Heart left ventricle (tissue), 16 donors: ENCODE results near the gene NDEL1. TPM values are rescaled to one million over a fixed set of nuclear protein-coding genes. Genes with fewer than 3 reads are reported as not detected.
A peak's percentile ranks its signal among the peaks of the same experiment; 100 is the strongest.

Source experiments
- ATAC-seq, 4 donors: fragments of 200-7000 bp; cut with Tn5 transposase; one replicate each; pipeline ENCODE4 v1.9.1; 2020 to 2022; ENCODE audit warnings: moderate library complexity in 4 of 4, mild to moderate bottlenecking in 3 of 4, moderate number of reproducible peaks in 1 of 4
- DNase-seq, 5 donors: peaks; one replicate each; pipeline ENCODE4 v3.0.0-alpha.2; 2020
- H3K27ac ChIP-seq, 12 donors: fragments of 200-600 bp; sonication (generic) in 4 of 12; one replicate each; pipeline versions ENCODE4 v1.5.0 to v1.8.0; 2016 to 2022; ENCODE audit warnings: mild to moderate bottlenecking in 2 of 12
- H3K27me3 ChIP-seq, 9 donors: fragments of 200-600 bp; sonication (generic) in 2 of 9; one replicate each; pipeline versions ENCODE4 v1.5.1 to v1.8.0; 2016 to 2022; ENCODE audit warnings: mild to moderate bottlenecking in 3 of 9
- H3K36me3 ChIP-seq, 9 donors: fragments of 200-600 bp; sonication (generic) in 2 of 9; one replicate each; pipeline versions ENCODE4 v1.5.0 to v1.8.0; 2018 to 2022; ENCODE audit warnings: mild to moderate bottlenecking in 2 of 9
- H3K4me1 ChIP-seq, 12 donors: fragments of 200-600 bp; sonication (generic) in 4 of 12; one replicate each; pipeline versions ENCODE4 v1.5.0 to v1.8.0; 2016 to 2022; ENCODE audit warnings: mild to moderate bottlenecking in 3 of 12
- H3K4me3 ChIP-seq, 12 donors: fragments of 200-600 bp; sonication (generic) in 4 of 12; one replicate each; pipeline versions ENCODE4 v1.5.0 to v1.8.0; 2017 to 2022; ENCODE audit warnings: mild to moderate bottlenecking in 9 of 12, moderate library complexity in 4 of 12
- H3K9me3 ChIP-seq, 12 donors: fragments of 200-600 bp; sonication (generic) in 4 of 12; one replicate each; pipeline versions ENCODE4 v1.5.0 to v1.8.0; 2016 to 2022; ENCODE audit warnings: mild to moderate bottlenecking in 1 of 12
- CTCF ChIP-seq, 12 donors: fragments of 200-600 bp; sonication (generic) in 4 of 12; IDR thresholded peaks; one replicate each; pipeline versions ENCODE4 v1.5.0 to v1.8.0; 2018 to 2022; ENCODE audit warnings: antibody characterized with exemption in 12 of 12, mild to moderate bottlenecking in 5 of 12
- POLR2A ChIP-seq, 2 donors: fragments of 450-650 bp; IDR thresholded peaks; one replicate each; pipeline ENCODE4 v1.6.1; 2017; ENCODE audit warnings: antibody characterized with exemption in 2 of 2, mild to moderate bottlenecking in 2 of 2, moderate library complexity in 2 of 2
- WGBS, 4 donors: extraction: QIAGEN DNeasy Blood & Tissue Kit in 2 of 4; methylation state at CpG; one replicate each; pipeline versions ENCODE4 v1.1.5 to v1.1.7; 2013 to 2018; 5-methylcytosine and 5-hydroxymethylcytosine counted together
- intact Hi-C, 10 donors: fragments of 100-400 bp; cut with DNase I; formaldehyde crosslinking; loops; one replicate each; pipeline versions ENCODE4 v1.11.1 to v1.14.2; 2022
- polyA plus RNA-seq, 2 donors: library from polyadenylated mRNA; stranded (reverse); fragments of 200-250 nt; gene quantifications; one replicate each; pipeline ENCODE4 v1.2.3, GENCODE V29; 2013
- total RNA-seq, 9 donors: library from RNA; depleted of rRNA in 2 of 9; stranded (reverse); fragments of >200 nt in 2 of 9; fragmentation: NEBNext Ultra II Directional in 3 of 9; extraction: Animal tissue kit (Norgen Biotek cat#: 25700) in 3 of 9; gene quantifications; one replicate each; pipeline versions ENCODE4 v1.1.0 to v1.2.4, GENCODE V29; 2016 to 2023
- donor health status: ischemic (EF 13 %, LVEDD 7.1; RV severe dilation, severe dysfunction).
- donor health status: healthy with polysubstance abuse.
- donor health status: DM: no; HTN: yes; CAD: no.
- donor health status: DM: no; HTN: no; CAD: no.
- donor health status: ischemic (EF 25% LVEDD 6.9; RV normal size, moderate dysfunction).
- donor health status: ischemic (EF 25% LVEDD 5.7; RV mildly dilated, moderate dysfunction).
- donor health status: healthy.
- donor health status: DM: yes; HTN: yes; CAD: no.
- donor health status: ischemic (EF 35%, LVEDD 5.7; RV mildly dilated, moderate dysfunction).
- donor health status: nonischemic (EF 11% LVEDD 7.7; RV severe dilation, severe dysfunction).
- donor health status: DM: yes; HTN: yes; CAD: no.
- donor health status: PGD.
- donor health status: ischemic (EF 29% LVEDD 5.4; RV normal size, mild dysfunction).
- donor health status: nonischemic (EF 23%, LVEDD 6.1; RV moderate dilation, normal function).

Gene NDEL1
- total and polyA plus RNA-seq, 11 donors, result 16.5 to 36.4 (median 25.8) TPM

GRCh38 chr17:8488491-8488890, 52.8 kb downstream of the NDEL1 start:
- no peak for ATAC-seq
- H3K27ac ChIP-seq, result peak overlapping the region in 2 of 12 donors; percentile 4 to 13

GRCh38 chr17:8488901-8489300, 53.2 kb downstream of the NDEL1 start:
- TF ChIP-seq POLR2A (IDR thresholded peaks at IDR 0.05) (no peak), CTCF (IDR thresholded peaks at IDR 0.05) (peak in 2 of 12 donors; percentile 13 to 23)
- 57 to 69% (median 61%) methylated on average over 4 of the region's 4 CpGs for WGBS, 4 donors
- Histone ChIP-seq H3K9me3 (peaks cover 0 to 11% (median 0%) of the 10 kb centered on the region in 12 donors), H3K27ac (peak overlapping the region in 2 of 12 donors; percentile 4 to 13), H3K27me3 (no peaks in the 10 kb centered on the region), H3K36me3 (peaks cover 2 to 99% (median 72%) of the 10 kb centered on the region in 9 donors), H3K4me3 (no peak overlapping the region), H3K4me1 (peaks cover 0 to 4% (median 0%) of the 10 kb centered on the region in 12 donors)
- DNase-seq, result peak in 3 of 5 donors; percentile 52 to 70 (median 68)
- intact Hi-C loops, result loop anchor here in 2 of 10 donors (5.0 kb wide), 1 partner anchor 77 kb away; no protein-coding TSS in a partner anchor
- ATAC-seq, result peak; percentile 71 to 89 (median 86)

More at GRCh38 chr17:8488491-8488890, 52.8 kb downstream of the NDEL1 start:
- DNase-seq, result no peak
- no peak for TF ChIP-seq CTCF (IDR thresholded peaks at IDR 0.05)
- TF ChIP-seq POLR2A (IDR thresholded peaks at IDR 0.05), result no peak
- peaks cover 0 to 4% (median 0%) of the 10 kb centered on the region in 12 donors for H3K4me1 ChIP-seq
- H3K9me3 ChIP-seq, result peaks cover 0 to 15% (median 0%) of the 10 kb centered on the region in 12 donors
- peaks cover 2 to 99% (median 71%) of the 10 kb centered on the region in 9 donors for H3K36me3 ChIP-seq
- no peak overlapping the region for H3K4me3 ChIP-seq
- no peaks in the 10 kb centered on the region for H3K27me3 ChIP-seq
- 93 to 97% (median 95%) methylated on average over 6 of the region's 6 CpGs for WGBS, 4 donors
- intact Hi-C loops, result loop anchor here in 2 of 10 donors (5.0 kb wide), 1 partner anchor 76 kb away; no protein-coding TSS in a partner anchor

DNA sequence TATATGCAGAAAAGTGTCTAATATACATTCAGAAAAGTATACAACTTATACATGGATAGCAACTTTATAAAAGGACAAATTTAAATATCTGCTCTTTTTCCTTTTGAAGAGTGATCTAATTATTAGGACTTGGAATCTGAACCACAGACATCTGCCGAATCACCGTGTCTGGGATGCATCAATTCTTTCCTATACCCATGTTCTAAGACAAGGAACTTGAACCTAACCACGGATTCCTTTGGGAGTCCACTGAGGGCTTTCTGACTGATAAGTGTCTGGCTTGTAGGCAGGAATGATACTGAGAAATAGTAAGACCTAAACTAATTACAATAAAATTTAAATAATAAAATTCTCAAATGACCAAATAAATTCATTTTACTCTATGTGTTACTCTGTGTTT, 54.2 kb downstream of the NDEL1 start:
- DNase-seq (no peak), ATAC-seq (no peak)
- no peak overlapping the region for H3K4me3 ChIP-seq
- H3K36me3 ChIP-seq, result peaks cover 0 to 99% (median 81%) of the 10 kb centered on the region in 9 donors
- intact Hi-C loops, result loop anchor here in 2 of 10 donors (5.0 kb wide), 1 partner anchor 78 kb away; no protein-coding TSS in a partner anchor
- WGBS, 4 donors, result 79 to 86% (median 84%) methylated on average over 3 of the region's 3 CpGs
- H3K27me3 ChIP-seq, result no peaks in the 10 kb centered on the region
- H3K4me1 ChIP-seq, result peaks cover 0 to 4% (median 0%) of the 10 kb centered on the region in 12 donors
- H3K27ac ChIP-seq, result no peak overlapping the region
- TF ChIP-seq POLR2A (IDR thresholded peaks at IDR 0.05) (no peak), CTCF (IDR thresholded peaks at IDR 0.05) (no peak)
- H3K9me3 ChIP-seq, result peaks cover 0 to 2% (median 0%) of the 10 kb centered on the region in 12 donors

- Histone ChIP-seq H3K27ac (no peak overlapping the region), H3K9me3 (no peaks in the 10 kb centered on the region), H3K36me3 (peaks cover 0 to 99% (median 87%) of the 10 kb centered on the region in 9 donors), H3K4me1 (peaks cover 0 to 4% (median 0%) of the 10 kb centered on the region in 12 donors), H3K27me3 (no peaks in the 10 kb centered on the region), H3K4me3 (no peak overlapping the region)
- TF ChIP-seq POLR2A (IDR thresholded peaks at IDR 0.05) (no peak), CTCF (IDR thresholded peaks at IDR 0.05) (no peak)
- no peak for ATAC-seq
- intact Hi-C loops, result no loop called here
- 81 to 85% (median 83%) methylated on average over 17 of the region's 17 CpGs for WGBS, 4 donors
- no peak for DNase-seq
Measured at GRCh38 chr17:8490256-8491023, 54.8 kb downstream of the NDEL1 start.
